22Rv1 (cell line): ENCODE measurements around the gene DEFB132.

Experiments used
- CTCF ChIP-seq: fragments of 450-650 bp; IDR thresholded peaks from 2 replicates; pipeline ENCODE4 v1.5.1; 2017; ENCODE audit warnings: mild to moderate bottlenecking
- ZFX ChIP-seq: fragments of 450-650 bp; IDR thresholded peaks from 2 replicates; pipeline ENCODE4 v1.6.1; 2017; ENCODE audit warnings: antibody characterized with exemption, borderline replicate concordance

GRCh38 chr20:242905-243304 lies 14.6 kb upstream of the DEFB132 start:
- no peak for TF ChIP-seq CTCF
- no peak for TF ChIP-seq ZFX
